Spleen (tissue), 11 donors: Measurements from ENCODE around the gene MCC. TPM values are rescaled to one million over a fixed set of nuclear protein-coding genes. Genes with fewer than 3 reads are reported as not detected.

ENCODE experiments used
- DNase-seq: peaks from one replicate; pipeline ENCODE4 v3.0.0-alpha.2; 2020
- H3K27ac ChIP-seq, 8 donors: fragments of 200-600 bp; sonication (generic) in 7 of 8; 1 replicate in 4 of 8; 2 replicates in 4 of 8; pipeline versions ENCODE4 v1.5.0 to v1.8.0; 2016 to 2021; ENCODE audit warnings: inconsistent platforms in 4 of 8, mild to moderate bottlenecking in 4 of 8, moderate library complexity in 1 of 8
- H3K27me3 ChIP-seq, 7 donors: fragments of 200-600 bp; sonication (generic) in 6 of 7; replicated peaks in 1 of 7; 1 replicate in 4 of 7; 2 replicates in 3 of 7; pipeline versions ENCODE4 v1.5.0 to v1.8.0; 2016 to 2021; ENCODE audit warnings: inconsistent platforms in 3 of 7, mild to moderate bottlenecking in 1 of 7
- H3K36me3 ChIP-seq, 6 donors: fragments of 200-600 bp; sonication (generic) in 5 of 6; 1 replicate in 4 of 6; 2 replicates in 2 of 6; pipeline versions ENCODE4 v1.5.0 to v1.8.0; 2016 to 2021; ENCODE audit warnings: inconsistent platforms in 2 of 6
- H3K4me1 ChIP-seq, 6 donors: fragments of 200-600 bp; sonication (generic) in 5 of 6; 1 replicate in 3 of 6; 2 replicates in 3 of 6; pipeline versions ENCODE4 v1.5.0 to v1.8.0; 2016 to 2021; ENCODE audit warnings: inconsistent platforms in 3 of 6
- H3K4me3 ChIP-seq, 8 donors: fragments of 200-600 bp; sonication (generic) in 7 of 8; 1 replicate in 4 of 8; 2 replicates in 4 of 8; pipeline versions ENCODE4 v1.5.0 to v1.8.0; 2016 to 2021; ENCODE audit warnings: inconsistent platforms in 4 of 8, mild to moderate bottlenecking in 4 of 8, moderate library complexity in 2 of 8
- H3K9me3 ChIP-seq, 8 donors: fragments of 200-600 bp; sonication (generic) in 7 of 8; 1 replicate in 4 of 8; 2 replicates in 4 of 8; pipeline versions ENCODE4 v1.5.0 to v1.8.0; 2016 to 2021; ENCODE audit warnings: inconsistent platforms in 4 of 8
- CTCF ChIP-seq, 11 experiments: fragments of 200-600 bp in 7 of 11; fragments of 450-650 bp in 4 of 11; sonication (generic) in 4 of 11; IDR thresholded peaks in 8 of 11; conservative IDR thresholded peaks in 3 of 11; 1 replicate in 7 of 11; 2 replicates in 4 of 11; pipeline versions ENCODE4 v1.4.0 to v1.8.0; 2016 to 2021; ENCODE audit warnings: antibody characterized with exemption in 11 of 11, inconsistent platforms in 4 of 11, mild to moderate bottlenecking in 1 of 11
- POLR2A ChIP-seq, 3 donors: fragments of 450-650 bp; IDR thresholded peaks; one replicate each; pipeline ENCODE4 v1.5.1; 2017; ENCODE audit warnings: antibody characterized with exemption in 3 of 3, mild to moderate bottlenecking in 1 of 3
- POLR2AphosphoS5 ChIP-seq, 3 donors: sonication (generic); formaldehyde crosslinking; IDR thresholded peaks; one replicate each; pipeline ENCODE4 v1.5.1; 2017; ENCODE audit warnings: antibody characterized with exemption in 3 of 3
- WGBS, 5 donors: extraction: QIAGEN DNeasy Blood & Tissue Kit in 3 of 5; methylation state at CpG; one replicate each; pipeline versions ENCODE4 v1.1.5 to v1.1.7; 2013 to 2018; 5-methylcytosine and 5-hydroxymethylcytosine counted together
- intact Hi-C: fragments of 100-400 bp; cut with DNase I; formaldehyde crosslinking; loops from one replicate; pipeline ENCODE4 v1.15.0; 2023; ENCODE audit warnings: low total_unique reads
- polyA plus RNA-seq, 3 donors: library from polyadenylated mRNA; stranded (reverse); fragments of 200-250 nt; gene quantifications; one replicate each; pipeline ENCODE4 v1.2.1, GENCODE V29; 2013
- total RNA-seq, 7 donors: library from RNA; depleted of rRNA in 3 of 7; stranded (reverse); fragments of >200 nt in 3 of 7; fragmentation: NEBNext Ultra II Directional in 4 of 7; extraction: Animal tissue kit (Norgen Biotek cat#: 25700) in 4 of 7; gene quantifications; one replicate each; pipeline versions ENCODE4 v1.1.0 to v1.2.1, GENCODE V29; 2016 to 2021
- donor health status: healthy with polysubstance abuse.
- donor health status: DM: no; HTN: no; CAD: no; lungs with moderate emphysema.
- donor health status: DM: no; HTN: no; CAD: no.
- donor health status: Bipolar disorder and iron deficiency.
- donor health status: healthy.
- donor health status: DM: no; HTN: no; CAD: no.
- donor health status: DM: yes; HTN: yes; CAD: no.

MCC gene
- total and polyA plus RNA-seq, 10 donors = 1.3 to 32.8 (median 15.8) TPM

GRCh38 chr5:113193311-113193978, 294.8 kb downstream of the MCC start:
- H3K4me1 ChIP-seq = no peaks in the 10 kb centered on the region
- H3K27me3 ChIP-seq = no peaks in the 10 kb centered on the region
- no peak for TF ChIP-seq CTCF (IDR thresholded peaks at IDR 0.05 in 8 of 11, conservative IDR thresholded peaks at IDR 0.05 in 3 of 11)
- no peak for TF ChIP-seq POLR2A (IDR thresholded peaks at IDR 0.05)
- no peak for TF ChIP-seq POLR2AphosphoS5 (IDR thresholded peaks at IDR 0.05)
- H3K9me3 ChIP-seq = peaks cover 0 to 7% (median 2%) of the 10 kb centered on the region in 8 donors
- no peaks in the 10 kb centered on the region for H3K36me3 ChIP-seq
- no peak overlapping the region for H3K4me3 ChIP-seq
- intact Hi-C loops = no loop called here
- H3K27ac ChIP-seq = no peak overlapping the region
- no peak for DNase-seq
- WGBS, 5 donors = 92 to 97% (median 93%) methylated on average over 5 of the region's 5 CpGs

- Histone ChIP-seq H3K4me3 (no peak overlapping the region), H3K36me3 (no peaks in the 10 kb centered on the region), H3K27me3 (no peaks in the 10 kb centered on the region), H3K4me1 (no peaks in the 10 kb centered on the region), H3K9me3 (peaks cover 0 to 7% (median 2%) of the 10 kb centered on the region in 8 donors), H3K27ac (no peak overlapping the region)
- TF ChIP-seq POLR2A (IDR thresholded peaks at IDR 0.05) (no peak), POLR2AphosphoS5 (IDR thresholded peaks at IDR 0.05) (no peak), CTCF (IDR thresholded peaks at IDR 0.05 in 8 of 11, conservative IDR thresholded peaks at IDR 0.05 in 3 of 11) (no peak)
- intact Hi-C loops = no loop called here
- WGBS, 5 donors = 90 to 96% (median 93%) methylated on average over 2 of the region's 2 CpGs
- no peak for DNase-seq
Measured at GRCh38 chr5:113192541-113192940, 295.7 kb downstream of the MCC start.

- intact Hi-C loops = no loop called here
- Histone ChIP-seq H3K4me1 (no peaks in the 10 kb centered on the region), H3K36me3 (no peaks in the 10 kb centered on the region), H3K27ac (no peak overlapping the region), H3K4me3 (no peak overlapping the region), H3K27me3 (no peaks in the 10 kb centered on the region), H3K9me3 (peaks cover 0 to 7% (median 2%) of the 10 kb centered on the region in 8 donors)
- 90 to 97% (median 92%) methylated on average over 5 of the region's 5 CpGs for WGBS, 5 donors
- DNase-seq = no peak
- TF ChIP-seq POLR2AphosphoS5 (IDR thresholded peaks at IDR 0.05) (no peak), POLR2A (IDR thresholded peaks at IDR 0.05) (no peak), CTCF (IDR thresholded peaks at IDR 0.05 in 8 of 11, conservative IDR thresholded peaks at IDR 0.05 in 3 of 11) (no peak)
Measured at GRCh38 chr5:113190347-113190746, 297.9 kb downstream of the MCC start.

GRCh38 chr5:113189291-113189690, 299.0 kb downstream of the MCC start:
- intact Hi-C loops = no loop called here
- Histone ChIP-seq H3K4me1 (no peaks in the 10 kb centered on the region), H3K9me3 (peaks cover 0 to 7% (median 2%) of the 10 kb centered on the region in 8 donors), H3K27me3 (no peaks in the 10 kb centered on the region), H3K4me3 (no peak overlapping the region), H3K36me3 (no peaks in the 10 kb centered on the region), H3K27ac (no peak overlapping the region)
- DNase-seq = no peak
- WGBS, 5 donors = 90 to 96% (median 92%) methylated on average over 3 of the region's 3 CpGs
- TF ChIP-seq CTCF (IDR thresholded peaks at IDR 0.05 in 8 of 11, conservative IDR thresholded peaks at IDR 0.05 in 3 of 11) (no peak), POLR2AphosphoS5 (IDR thresholded peaks at IDR 0.05) (no peak), POLR2A (IDR thresholded peaks at IDR 0.05) (no peak)
